Right lobe of liver (tissue), 4 donors: ENCODE results near the gene SLC17A5.

Experiments used
- POLR2A ChIP-seq: fragments of 450-650 bp; IDR thresholded peaks from one replicate; pipeline ENCODE4 v1.6.1; 2017; ENCODE audit warnings: antibody characterized with exemption, mild to moderate bottlenecking
- TF ChIP-seq, protein P1 (sequence below), 4 donors: fragments of 200-600 bp in 3 of 4; fragments of 450-650 bp in 1 of 4; IDR thresholded peaks; one replicate each; pipeline versions ENCODE4 v1.5.1 to v1.8.0; 2016 to 2022; ENCODE audit warnings: antibody characterized with exemption in 4 of 4, mild to moderate bottlenecking in 2 of 4
- donor health status: DM: no; HTN: no; CAD: no.
- donor health status: DM: no; HTN: no; CAD: no.
- donor health status: DM: no; HTN: yes; CAD: no.

DNA sequence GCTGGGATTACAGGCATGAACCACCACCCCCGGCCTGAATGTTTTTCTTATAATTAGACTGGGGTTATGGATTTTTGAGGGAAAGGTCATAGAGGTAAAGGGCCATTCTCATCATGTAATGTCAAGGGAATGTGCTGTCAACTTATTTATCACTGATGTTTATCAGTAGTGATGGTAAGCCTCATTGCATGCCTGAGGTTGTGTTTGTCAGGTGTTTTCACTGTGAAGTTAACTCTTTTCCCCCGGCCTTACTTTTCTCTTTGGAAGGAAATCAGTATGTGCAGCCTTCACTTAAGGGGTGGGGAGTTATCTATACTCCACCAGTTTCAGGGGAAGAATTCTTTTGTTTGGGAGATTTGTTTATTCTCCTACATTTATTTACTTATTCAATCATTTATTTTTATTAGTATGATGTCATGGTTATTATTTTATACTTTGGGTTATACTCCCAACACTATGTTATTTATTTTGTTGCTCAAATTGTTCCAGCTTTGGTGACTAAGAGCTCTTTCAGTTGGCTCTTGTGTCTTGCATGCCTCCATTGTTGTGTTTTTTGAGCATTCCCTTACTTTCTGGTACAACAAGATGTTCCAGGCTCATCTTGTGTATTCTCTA lies 2.8 kb upstream of the SLC17A5 start:
- TF ChIP-seq, protein P1, sequence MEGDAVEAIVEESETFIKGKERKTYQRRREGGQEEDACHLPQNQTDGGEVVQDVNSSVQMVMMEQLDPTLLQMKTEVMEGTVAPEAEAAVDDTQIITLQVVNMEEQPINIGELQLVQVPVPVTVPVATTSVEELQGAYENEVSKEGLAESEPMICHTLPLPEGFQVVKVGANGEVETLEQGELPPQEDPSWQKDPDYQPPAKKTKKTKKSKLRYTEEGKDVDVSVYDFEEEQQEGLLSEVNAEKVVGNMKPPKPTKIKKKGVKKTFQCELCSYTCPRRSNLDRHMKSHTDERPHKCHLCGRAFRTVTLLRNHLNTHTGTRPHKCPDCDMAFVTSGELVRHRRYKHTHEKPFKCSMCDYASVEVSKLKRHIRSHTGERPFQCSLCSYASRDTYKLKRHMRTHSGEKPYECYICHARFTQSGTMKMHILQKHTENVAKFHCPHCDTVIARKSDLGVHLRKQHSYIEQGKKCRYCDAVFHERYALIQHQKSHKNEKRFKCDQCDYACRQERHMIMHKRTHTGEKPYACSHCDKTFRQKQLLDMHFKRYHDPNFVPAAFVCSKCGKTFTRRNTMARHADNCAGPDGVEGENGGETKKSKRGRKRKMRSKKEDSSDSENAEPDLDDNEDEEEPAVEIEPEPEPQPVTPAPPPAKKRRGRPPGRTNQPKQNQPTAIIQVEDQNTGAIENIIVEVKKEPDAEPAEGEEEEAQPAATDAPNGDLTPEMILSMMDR (IDR thresholded peaks at IDR 0.05) = no peak
- TF ChIP-seq POLR2A = no peak
